NCI-H526 treated with DMSO at 0.1 percent for 48 hours (cell line): ENCODE results near the gene SSBP1.
"Not testable (repeated sequence)": the region's sequence is repeated elsewhere in the genome, so short reads cannot be mapped to it uniquely, and the experiment has no call there.

ENCODE experiments used
- DNase-seq: peaks from one replicate; lab custom pipeline; 2025; lab: John Stamatoyannopoulos, UW

SSBP1 gene

GRCh38 chr7:141770083-141770583 lies 32.0 kb downstream of the SSBP1 start:
- not testable (repeated sequence) for DNase-seq

GRCh38 chr7:141776374-141776773 lies 38.2 kb downstream of the SSBP1 start, which contains the start of gene TAS2R4:
TSS of gene TAS2R4 (plus strand) at chr7:141776674. CDS start at chr7:141778489, 1,815 bp downstream.
- no peak for DNase-seq

DNA sequence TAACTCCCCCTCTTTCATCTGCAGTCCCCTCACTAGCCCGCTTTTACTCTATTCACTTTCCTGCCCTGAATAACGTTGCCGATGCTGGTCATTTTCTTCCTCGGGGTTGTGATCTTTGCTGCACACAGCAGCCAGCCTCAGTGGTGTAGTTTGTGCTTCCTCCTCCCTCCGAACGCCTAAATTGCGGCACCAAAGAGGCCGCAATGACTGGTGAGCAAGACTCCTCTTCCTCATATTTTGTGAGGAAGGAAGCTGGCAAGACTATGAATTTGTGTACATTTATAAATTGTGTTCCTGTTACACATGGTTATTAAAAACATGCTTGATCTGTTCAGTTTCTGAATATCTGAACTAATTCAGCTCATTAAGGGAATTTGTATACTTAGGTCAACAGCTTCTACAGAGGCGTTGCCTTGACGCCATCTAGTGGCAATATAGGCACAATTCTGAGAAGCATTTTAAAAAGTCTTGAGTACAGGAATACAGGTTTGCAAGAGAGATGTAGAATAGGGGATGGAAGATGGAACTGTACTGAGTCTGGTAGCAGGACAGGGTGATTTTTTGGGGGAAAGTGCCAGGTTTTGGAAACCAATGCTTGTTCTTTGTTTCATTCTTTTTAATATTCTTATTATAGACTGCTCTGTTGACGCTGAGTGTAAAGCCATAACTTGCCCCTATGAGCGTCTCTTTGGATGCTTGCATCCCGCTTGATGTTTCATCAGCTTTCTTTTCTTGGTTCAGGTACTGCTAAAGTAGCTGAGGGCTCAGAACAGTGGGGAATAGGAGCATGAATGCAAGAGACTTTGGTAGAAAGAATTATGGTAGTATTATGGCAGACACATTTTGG lies 47.8 kb downstream of the SSBP1 start:
- peak; percentile 81 for DNase-seq

DNA sequence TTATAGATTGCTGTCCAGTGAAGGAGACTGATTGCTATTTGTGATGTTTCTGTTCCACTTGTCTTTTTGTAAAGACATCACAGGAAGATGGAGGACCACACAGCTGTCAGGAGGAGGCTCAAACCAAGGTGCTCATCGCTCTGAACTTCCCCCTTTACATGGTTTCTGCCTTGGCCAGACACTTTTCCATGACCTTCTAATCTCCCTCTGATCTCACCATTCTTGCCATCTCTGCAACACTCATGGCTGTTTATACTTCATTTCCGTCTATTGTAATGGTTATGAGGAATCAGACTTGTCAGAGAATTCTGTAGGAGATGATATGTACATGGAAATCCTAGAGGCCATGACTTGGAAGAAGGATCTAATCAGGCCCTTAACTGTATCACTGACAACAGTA lies 50.1 kb downstream of the SSBP1 start:
- DNase-seq: peak; percentile 71

- DNase-seq: no peak
These were observed 51.8 kb downstream of the SSBP1 start, which contains the start of gene TAS2R5 for GRCh38 chr7:141789917-141790316. TSS of gene TAS2R5 (plus strand) at chr7:141790217. CDS start at chr7:141790362, 145 bp downstream.

- no peak for DNase-seq
These were observed 54.4 kb downstream of the SSBP1 start for GRCh38 chr7:141792526-141792925.
